Activated T-helper 2 cell treated with anti-CD3 and anti-CD28 coated beads, Interferon-gamma antibody, Interleukin-2, Interleukin-4, amounts not matched to agents 10 μg/mL and 5 μg/mL and 100 μg/mL, durations not matched to agents 14 hours and 24 hours and 36 hours (primary cell): ENCODE measurements around the gene HOXD11. TPM values are rescaled to one million over a fixed set of nuclear protein-coding genes. Genes with fewer than 3 reads are reported as not detected.
A peak's percentile ranks its signal among the peaks of the same experiment; 100 is the strongest.

Experiments
- DNase-seq: peaks from one replicate; pipeline ENCODE4 v3.0.0; 2021; ENCODE audit warnings: low spot score
- H3K27ac Mint-ChIP-seq: one replicate; pipeline ENCODE4 v1.8.0; 2021; ENCODE audit warnings: mixed read lengths
- H3K27me3 Mint-ChIP-seq: one replicate; pipeline ENCODE4 v1.8.0; 2021; ENCODE audit warnings: low read depth, mixed read lengths
- H3K36me3 Mint-ChIP-seq: one replicate; pipeline ENCODE4 v1.8.0; 2021; ENCODE audit warnings: low read depth, mixed read lengths
- H3K4me1 Mint-ChIP-seq: one replicate; pipeline ENCODE4 v1.8.0; 2021; ENCODE audit warnings: low read depth, mixed read lengths
- H3K4me3 Mint-ChIP-seq: one replicate; pipeline ENCODE4 v1.8.0; 2021; ENCODE audit warnings: low read depth, mild to moderate bottlenecking, moderate library complexity, mixed read lengths
- H3K9me3 Mint-ChIP-seq: one replicate; pipeline ENCODE4 v1.8.0; 2021; ENCODE audit warnings: mixed read lengths
- intact Hi-C: fragments of 100-400 bp; cut with micrococcal nuclease; formaldehyde crosslinking; loops from one replicate; pipeline ENCODE4 v1.15.1; 2023
- total RNA-seq: library from RNA; stranded (reverse); gene quantifications from 2 replicates; pipeline ENCODE4 v1.2.3, GENCODE V29; 2022

Gene HOXD11
- total RNA-seq, result not detected in 2 replicates

- peaks cover 4% of the 10 kb centered on the region for H3K36me3 Mint-ChIP-seq
- DNase-seq, result no peak
- intact Hi-C loops, result no loop called here
- peaks cover 79% of the 10 kb centered on the region for H3K27me3 Mint-ChIP-seq
- peaks cover 6% of the 10 kb centered on the region for H3K4me1 Mint-ChIP-seq
- no peaks in the 10 kb centered on the region for H3K9me3 Mint-ChIP-seq
- peak within 1 kb of the TSS; percentile 26 for H3K27ac Mint-ChIP-seq
- no peak within 1 kb of the TSS for H3K4me3 Mint-ChIP-seq
Observed at GRCh38 chr2:176106581-176107539, at the start of gene HOXD11. Gene HOXD11, plus strand, starts transcription at chr2:176107280. Its CDS starts 76 bp downstream, at chr2:176107356.

GRCh38 chr2:176063958-176064357 is 43.1 kb upstream of the HOXD11 start:
- peaks cover 76% of the 10 kb centered on the region for H3K27me3 Mint-ChIP-seq
- H3K9me3 Mint-ChIP-seq, result no peaks in the 10 kb centered on the region
- no peak for DNase-seq
- intact Hi-C loops, result no loop called here
- no peaks in the 10 kb centered on the region for H3K36me3 Mint-ChIP-seq
- H3K4me1 Mint-ChIP-seq, result peaks cover 8% of the 10 kb centered on the region
- no peak overlapping the region for H3K27ac Mint-ChIP-seq
- no peak overlapping the region for H3K4me3 Mint-ChIP-seq

DNA sequence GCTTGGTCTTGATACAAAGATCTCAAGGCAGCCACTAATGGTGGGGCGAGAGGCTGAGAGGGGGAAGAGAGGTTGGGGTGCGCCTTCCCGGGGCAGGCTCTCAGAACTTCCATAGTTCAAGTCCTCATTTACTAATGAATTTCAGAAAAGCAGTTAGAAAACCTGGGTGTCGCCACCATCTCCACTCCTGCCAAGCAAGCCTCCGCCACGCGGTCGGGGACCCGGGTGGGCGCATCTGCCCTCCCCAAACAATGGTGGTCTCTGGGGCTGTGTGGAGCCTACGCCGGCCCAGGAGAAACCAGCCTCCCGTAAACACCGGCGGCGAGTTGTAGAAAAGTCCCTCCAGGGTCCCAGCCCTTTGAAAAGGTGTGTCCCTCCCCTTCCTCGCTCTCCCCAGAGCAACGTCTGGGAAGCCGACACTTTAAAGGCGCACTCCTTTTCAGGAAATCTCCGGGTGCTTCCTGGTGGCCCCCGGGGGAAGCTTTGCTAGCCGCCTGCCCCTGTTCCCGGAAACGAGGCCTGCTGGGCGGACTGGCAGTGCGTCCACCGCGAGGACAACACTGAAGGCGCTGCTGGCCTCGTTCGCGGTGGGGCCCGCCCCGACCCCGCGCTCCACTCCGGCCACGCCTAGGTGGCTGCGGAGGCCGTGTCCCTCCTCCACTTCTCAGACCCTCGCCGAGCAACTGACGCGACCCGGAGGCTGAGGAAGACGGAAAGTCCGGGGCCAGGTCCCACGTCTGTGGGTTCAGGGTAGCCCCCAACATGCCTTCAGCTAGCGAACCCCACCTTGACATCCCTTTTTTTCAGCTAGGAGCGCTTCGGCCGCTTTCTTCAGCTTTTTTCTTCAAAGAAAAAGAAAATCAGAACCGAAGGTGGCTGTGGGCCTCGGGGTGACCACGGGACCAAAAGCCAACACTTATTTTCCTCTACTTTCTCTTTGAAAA is 40.2 kb upstream of the HOXD11 start:
- no peak overlapping the region for H3K27ac Mint-ChIP-seq
- H3K4me3 Mint-ChIP-seq, result no peak overlapping the region
- intact Hi-C loops, result no loop called here
- DNase-seq, result no peak
- no peaks in the 10 kb centered on the region for H3K9me3 Mint-ChIP-seq
- H3K27me3 Mint-ChIP-seq, result peaks cover 86% of the 10 kb centered on the region
- no peaks in the 10 kb centered on the region for H3K36me3 Mint-ChIP-seq
- H3K4me1 Mint-ChIP-seq, result peaks cover 8% of the 10 kb centered on the region

- H3K36me3 Mint-ChIP-seq, result no peaks in the 10 kb centered on the region
- H3K4me3 Mint-ChIP-seq, result no peak overlapping the region
- peaks cover 86% of the 10 kb centered on the region for H3K27me3 Mint-ChIP-seq
- no peaks in the 10 kb centered on the region for H3K9me3 Mint-ChIP-seq
- peaks cover 8% of the 10 kb centered on the region for H3K4me1 Mint-ChIP-seq
- no peak for DNase-seq
- intact Hi-C loops, result no loop called here
- H3K27ac Mint-ChIP-seq, result no peak overlapping the region
Observed at GRCh38 chr2:176067589-176068418, 39.3 kb upstream of the HOXD11 start.

GRCh38 chr2:176068419-176068832 is 38.7 kb upstream of the HOXD11 start:
- no peak for DNase-seq
- Mint-ChIP-seq H3K27ac (no peak overlapping the region), H3K4me3 (no peak overlapping the region), H3K9me3 (no peaks in the 10 kb centered on the region), H3K27me3 (peaks cover 91% of the 10 kb centered on the region), H3K4me1 (peaks cover 8% of the 10 kb centered on the region), H3K36me3 (no peaks in the 10 kb centered on the region)
- intact Hi-C loops, result no loop called here

- Mint-ChIP-seq H3K36me3 (no peaks in the 10 kb centered on the region), H3K9me3 (no peaks in the 10 kb centered on the region), H3K4me3 (no peak overlapping the region), H3K27ac (no peak overlapping the region), H3K27me3 (peaks cover 91% of the 10 kb centered on the region), H3K4me1 (peaks cover 3% of the 10 kb centered on the region)
- DNase-seq, result no peak
- intact Hi-C loops, result no loop called here
Observed at GRCh38 chr2:176071330-176072291, 35.5 kb upstream of the HOXD11 start.

GRCh38 chr2:176072292-176072669 is 34.8 kb upstream of the HOXD11 start:
- peaks cover 3% of the 10 kb centered on the region for H3K4me1 Mint-ChIP-seq
- no peak overlapping the region for H3K4me3 Mint-ChIP-seq
- H3K9me3 Mint-ChIP-seq, result no peaks in the 10 kb centered on the region
- intact Hi-C loops, result no loop called here
- peaks cover 90% of the 10 kb centered on the region for H3K27me3 Mint-ChIP-seq
- H3K27ac Mint-ChIP-seq, result no peak overlapping the region
- H3K36me3 Mint-ChIP-seq, result no peaks in the 10 kb centered on the region
- no peak for DNase-seq

DNA sequence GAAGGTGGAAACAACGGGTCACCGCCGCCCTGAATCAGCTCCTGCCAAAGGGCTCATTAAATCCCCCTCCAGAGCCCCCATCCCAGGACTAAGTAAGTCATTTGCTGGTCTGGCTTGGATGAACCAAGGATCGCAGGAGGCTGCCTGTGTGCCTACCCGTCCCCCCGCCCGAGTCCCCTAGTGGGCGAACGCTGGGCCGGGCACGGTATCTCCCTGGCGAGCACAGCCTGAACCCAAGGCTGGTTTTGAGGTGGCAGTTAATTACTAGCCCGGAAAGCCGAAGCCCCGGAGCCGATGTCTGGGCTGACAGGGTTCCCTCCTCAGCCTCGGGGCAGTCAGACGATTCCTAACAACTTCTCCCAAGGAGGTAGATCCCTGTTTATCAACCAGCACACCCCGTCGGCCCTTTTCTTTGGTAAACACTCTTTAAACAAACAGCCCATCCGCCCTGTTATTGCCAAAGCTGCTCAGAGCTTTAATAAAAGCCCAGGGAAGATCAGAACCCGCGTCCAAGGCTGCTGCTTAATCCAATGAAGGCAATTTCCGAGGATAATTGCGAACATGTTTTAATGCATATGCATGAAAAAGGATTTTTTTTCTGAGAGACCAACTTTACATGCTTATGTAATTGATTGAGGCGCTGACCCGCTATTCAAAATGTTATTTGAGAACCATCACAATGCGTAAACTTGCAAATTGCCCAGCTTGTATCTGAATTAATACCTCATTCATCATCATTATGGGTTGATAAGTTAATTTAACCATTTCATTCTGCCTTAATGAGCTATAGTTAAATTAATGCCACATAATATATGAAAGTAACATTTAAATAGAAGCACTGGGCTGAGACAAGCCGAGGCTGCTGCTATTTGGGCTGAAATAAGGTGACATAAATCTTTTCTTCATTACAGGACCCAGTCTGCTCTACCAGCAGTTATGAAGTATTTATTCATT is 33.9 kb upstream of the HOXD11 start:
- H3K4me1 Mint-ChIP-seq, result peaks cover 3% of the 10 kb centered on the region
- intact Hi-C loops, result no loop called here
- H3K27ac Mint-ChIP-seq, result no peak overlapping the region
- H3K9me3 Mint-ChIP-seq, result no peaks in the 10 kb centered on the region
- H3K27me3 Mint-ChIP-seq, result peaks cover 83% of the 10 kb centered on the region
- no peak overlapping the region for H3K4me3 Mint-ChIP-seq
- H3K36me3 Mint-ChIP-seq, result no peaks in the 10 kb centered on the region
- no peak for DNase-seq

DNA sequence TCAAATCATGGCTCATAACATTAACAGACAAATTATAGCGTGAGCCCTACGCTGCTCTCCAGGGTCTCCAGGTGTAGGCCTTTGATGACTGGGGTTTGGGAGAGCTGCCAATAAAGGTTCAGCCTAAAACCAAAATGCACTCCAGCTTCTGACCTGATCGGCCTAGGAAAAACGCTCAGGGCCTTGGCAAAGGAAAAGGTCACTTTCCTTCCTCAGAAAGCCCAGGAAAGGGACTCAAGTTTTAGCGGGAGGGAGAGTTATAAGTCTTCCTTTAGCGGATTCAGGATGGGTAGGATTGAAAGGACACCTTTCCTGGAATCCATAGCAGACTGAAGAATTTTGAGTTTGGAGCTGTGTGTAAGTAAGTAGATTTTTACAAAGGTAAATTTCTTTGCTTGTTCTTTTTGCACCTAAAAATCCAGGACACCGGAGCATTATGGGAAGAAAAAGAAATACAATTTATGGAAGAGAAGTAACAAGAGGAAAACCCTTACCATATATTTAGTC is 32.1 kb upstream of the HOXD11 start:
- H3K4me3 Mint-ChIP-seq, result no peak overlapping the region
- no peak overlapping the region for H3K27ac Mint-ChIP-seq

DNA sequence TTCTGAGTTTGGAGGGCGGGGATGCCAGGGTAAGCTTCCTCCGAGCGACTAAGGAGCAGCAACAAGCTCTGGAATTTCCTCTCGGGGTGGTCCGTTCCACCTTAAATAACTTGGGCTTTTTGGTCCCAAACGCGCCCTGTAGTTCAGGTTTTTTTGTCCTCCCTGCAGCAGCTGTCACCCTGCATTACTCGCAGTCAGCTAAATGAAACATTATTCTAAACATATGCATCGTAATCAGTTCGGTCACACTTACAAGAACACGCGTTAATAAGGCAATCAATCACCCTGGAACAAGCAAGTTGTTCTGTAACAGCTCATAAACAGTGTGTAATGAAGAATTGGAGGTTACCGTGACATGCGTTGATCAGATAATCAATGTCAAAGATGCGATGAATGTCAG is 31.6 kb upstream of the HOXD11 start:
- peaks cover 3% of the 10 kb centered on the region for H3K9me3 Mint-ChIP-seq
- peaks cover 4% of the 10 kb centered on the region for H3K36me3 Mint-ChIP-seq
- H3K27me3 Mint-ChIP-seq, result peaks cover 76% of the 10 kb centered on the region
- H3K27ac Mint-ChIP-seq, result no peak overlapping the region
- no peak overlapping the region for H3K4me3 Mint-ChIP-seq
- H3K4me1 Mint-ChIP-seq, result peaks cover 5% of the 10 kb centered on the region
- intact Hi-C loops, result loop anchor here (5.0 kb wide), 1 partner anchor 1738 kb away; no protein-coding TSS in a partner anchor
- no peak for DNase-seq

More for the DNA sequence above, 32.1 kb upstream of the HOXD11 start:
- intact Hi-C loops, result loop anchor here (5.0 kb wide), 1 partner anchor 1738 kb away; no protein-coding TSS in a partner anchor
- H3K9me3 Mint-ChIP-seq, result peaks cover 3% of the 10 kb centered on the region
- DNase-seq, result no peak
- H3K36me3 Mint-ChIP-seq, result peaks cover 4% of the 10 kb centered on the region
- H3K4me1 Mint-ChIP-seq, result peaks cover 5% of the 10 kb centered on the region
- H3K27me3 Mint-ChIP-seq, result peaks cover 81% of the 10 kb centered on the region
